OCI-LY3 (cell line): ENCODE measurements around the gene RPN1.
A peak's percentile ranks its signal among the peaks of the same experiment; 100 is the strongest.

Source experiments
- CTCF ChIP-seq: fragments of 200-600, 300-600 bp; sonication (generic); IDR thresholded peaks from 2 replicates; pipeline ENCODE4 v1.5.1; 2014; ENCODE audit warnings: antibody characterized with exemption, low read length, low read depth
- EZH2phosphoT487 ChIP-seq: fragments of 200-600 bp; shearing (Covaris generic); IDR thresholded peaks from 2 replicates; pipeline ENCODE4 v1.6.1; 2018; ENCODE audit warnings: antibody characterized with exemption, mixed run types, low read depth

- TF ChIP-seq CTCF (peak; percentile 92), EZH2phosphoT487 (no peak)
Measured at GRCh38 chr3:128584412-128585020, 66.1 kb downstream of the RPN1 start.
